ENCODE data around the gene ENOX1.

GRCh38 chr13:43293561-43293960, 493.2 kb downstream of the ENOX1 start:
- no peak for TF ChIP-seq SIN3A (conservative IDR thresholded peaks at IDR 0.05 in 1 of 2, IDR thresholded peaks at IDR 0.05 in 1 of 2; ENCODE audit: low read depth in 1 of 2, low read length in 2 of 2)
- no peak for TF ChIP-seq CTCF (IDR thresholded peaks at IDR 0.05; ENCODE audit: control extremely low read depth in 1 of 3, insufficient read depth in 1 of 3, low read depth in 1 of 3, low read length in 3 of 3)
- no peak for TF ChIP-seq TEAD4 (IDR thresholded peaks at IDR 0.05; ENCODE audit: low read depth, low read length)
- no peak for TF ChIP-seq POLR2A (IDR thresholded peaks at IDR 0.05; ENCODE audit: control extremely low read depth in 1 of 2, low read depth in 2 of 2, low read length in 2 of 2)
- no peak for TF ChIP-seq ASH2L (IDR thresholded peaks at IDR 0.05; ENCODE audit: low read length)
- no peak for TF ChIP-seq EGR1 (IDR thresholded peaks at IDR 0.05; ENCODE audit: borderline replicate concordance, low read depth, low read length)
- TF ChIP-seq ZNF274 (IDR thresholded peaks at IDR 0.05; ENCODE audit: borderline replicate concordance, extremely low read depth, low read length), result no peak
- TF ChIP-seq BCL11A (IDR thresholded peaks at IDR 0.05; ENCODE audit: low read depth in 2 of 2, low read length in 2 of 2), result no peak
- no peak for TF ChIP-seq MAX (IDR thresholded peaks at IDR 0.05)
- TF ChIP-seq EZH2 (IDR thresholded peaks at IDR 0.05; ENCODE audit: low read depth, low read length, severe bottlenecking), result no peak
- TF ChIP-seq RAD21 (IDR thresholded peaks at IDR 0.05 in 1 of 2, conservative IDR thresholded peaks at IDR 0.05 in 1 of 2; ENCODE audit: low read depth in 2 of 2, low read length in 2 of 2), result no peak
- TF ChIP-seq CHD2 (IDR thresholded peaks at IDR 0.05; ENCODE audit: low read length), result no peak
- TF ChIP-seq RBBP5 (IDR thresholded peaks at IDR 0.05; ENCODE audit: borderline replicate concordance, low read depth, low read length), result no peak
- TF ChIP-seq TAF1 (IDR thresholded peaks at IDR 0.05; ENCODE audit: low read depth, low read length), result no peak

Data from H1 (cell line).